H4 (cell line): ENCODE measurements around the gene ALDH3A2. TPM values are rescaled to one million over a fixed set of nuclear protein-coding genes. Genes with fewer than 3 reads are reported as not detected.
"Not testable (repeated sequence)": the region's sequence is repeated elsewhere in the genome, so short reads cannot be mapped to it uniquely, and the experiment has no call there.

Experiments
- DNase-seq: peaks from one replicate; pipeline ENCODE4 v3.0.0-alpha.2; 2015; ENCODE audit warnings: low spot score
- total RNA-seq: library from RNA; depleted of rRNA; stranded (reverse); fragments of >200 nt; shearing (Covaris generic); gene quantifications from 2 replicates; pipeline ENCODE4 v1.2.3, GENCODE V29; 2014

Gene ALDH3A2
- total RNA-seq, 1 experiment from 2014 or later = 158 TPM

DNA sequence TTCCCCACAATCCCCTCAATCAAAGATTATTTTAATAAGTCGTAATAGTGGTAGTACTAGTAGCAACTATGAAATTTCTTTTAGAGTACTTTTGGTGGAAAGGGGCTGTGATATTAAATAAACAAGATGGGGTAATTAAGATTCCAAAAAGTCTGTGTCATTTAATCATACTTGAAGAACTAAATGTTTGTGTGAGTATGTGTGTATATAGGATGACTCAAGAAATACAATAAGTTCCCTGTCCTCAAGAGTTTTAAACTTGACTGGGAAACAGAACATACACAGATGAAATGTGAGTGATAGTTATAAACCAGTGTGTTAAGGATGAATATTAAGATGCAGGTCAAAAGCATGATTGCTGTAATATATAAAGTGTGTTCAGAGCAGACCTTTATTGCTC lies 2.3 kb downstream of the ALDH3A2 start:
- DNase-seq = peak; percentile 26

DNA sequence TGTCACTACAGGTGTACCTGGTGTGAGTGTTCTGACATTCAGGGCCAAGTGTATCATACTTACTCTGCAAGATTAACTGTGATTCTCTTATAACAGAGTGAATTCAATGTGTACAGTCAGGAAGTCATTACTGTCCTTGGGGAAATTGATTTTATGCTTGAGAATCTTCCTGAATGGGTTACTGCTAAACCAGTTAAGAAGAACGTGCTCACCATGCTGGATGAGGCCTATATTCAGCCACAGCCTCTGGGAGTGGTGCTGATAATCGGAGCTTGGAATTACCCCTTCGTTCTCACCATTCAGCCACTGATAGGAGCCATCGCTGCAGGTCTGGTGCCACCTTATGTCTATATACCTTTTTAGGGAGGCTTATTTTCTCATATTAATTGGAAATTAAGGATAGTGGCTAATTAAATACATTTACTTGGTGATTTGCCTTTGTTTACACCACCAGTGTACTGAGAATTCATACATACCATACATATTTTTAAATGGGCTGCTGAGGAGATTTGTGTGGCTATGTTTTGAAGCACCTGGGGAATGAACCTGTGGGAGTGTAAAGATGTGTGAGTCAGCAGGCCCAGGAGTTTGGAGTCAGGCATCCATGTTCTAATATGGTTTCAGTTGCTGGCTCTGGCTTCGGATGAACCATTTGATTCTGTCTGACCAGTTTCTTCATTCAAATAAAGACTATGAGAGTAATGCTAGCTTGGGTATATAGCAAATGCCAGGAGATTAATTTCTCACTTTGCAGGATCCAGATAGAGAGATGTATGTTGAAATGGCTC lies 3.1 kb downstream of the ALDH3A2 start:
- no peak for DNase-seq

DNA sequence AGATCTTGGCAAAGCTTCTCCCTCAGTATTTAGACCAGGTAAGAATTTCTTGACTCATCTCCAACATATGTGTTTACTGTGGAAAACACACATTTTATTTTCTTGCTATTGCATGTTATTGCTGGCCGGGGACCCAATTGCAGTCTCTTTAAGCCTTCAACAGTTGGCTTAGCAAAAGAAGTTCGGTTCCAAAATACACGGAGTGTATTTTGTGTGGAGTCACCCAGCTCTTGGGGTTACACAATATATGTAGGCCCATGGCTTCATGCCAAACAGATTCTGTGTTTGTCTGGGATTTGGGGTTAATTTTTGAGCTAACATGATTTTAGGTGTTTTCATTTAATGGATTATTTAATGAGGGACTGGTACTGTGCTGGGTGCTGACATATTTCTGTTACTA lies 4.0 kb downstream of the ALDH3A2 start:
- no peak for DNase-seq

DNA sequence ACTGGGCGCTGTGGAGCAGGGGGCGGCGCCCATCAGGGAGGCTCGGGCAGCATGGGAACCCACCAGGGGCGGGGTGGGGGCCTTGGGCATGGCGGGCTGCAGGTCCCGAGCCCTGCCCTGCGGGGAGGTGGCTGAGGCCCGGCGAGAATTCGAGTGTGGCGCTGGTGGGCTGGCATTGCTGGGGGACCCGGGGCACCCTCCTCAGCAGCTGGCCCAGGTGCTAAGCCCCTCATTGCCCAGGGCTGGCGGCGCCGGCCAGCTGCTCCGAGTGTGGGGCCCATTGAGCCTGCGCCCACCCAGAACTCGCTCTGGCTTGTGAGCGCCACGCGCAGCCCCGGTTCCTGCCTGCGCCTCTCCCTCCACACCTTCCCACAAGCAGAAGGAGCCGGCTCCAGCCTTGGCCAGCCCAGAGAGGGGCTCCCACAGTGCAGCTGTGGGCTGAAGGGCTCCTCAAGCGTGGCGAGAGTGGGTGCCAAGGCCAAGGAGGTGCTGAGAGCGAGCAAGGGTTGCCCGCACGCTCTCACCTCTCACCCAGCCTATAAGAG lies 5.9 kb downstream of the ALDH3A2 start:
- DNase-seq = no peak

DNA sequence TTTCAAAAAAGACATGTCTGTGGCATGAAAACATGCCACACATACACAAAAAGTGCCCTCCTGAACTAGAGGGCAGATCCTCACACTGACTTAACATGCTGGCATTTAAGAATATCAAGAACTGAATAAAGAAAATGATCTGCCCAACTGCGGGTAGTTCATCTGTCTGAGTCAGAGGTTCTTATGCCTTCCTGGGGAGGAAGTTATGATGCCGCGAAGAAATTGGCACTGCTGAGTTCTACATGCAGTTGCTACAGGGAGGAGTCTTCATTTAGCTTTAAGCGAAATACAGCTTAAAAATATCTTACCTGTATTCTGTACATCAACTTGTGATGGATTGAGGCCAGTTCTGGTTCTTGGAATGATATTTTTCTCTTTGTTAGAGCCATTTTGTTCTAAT lies 6.3 kb downstream of the ALDH3A2 start:
- no peak for DNase-seq

DNA sequence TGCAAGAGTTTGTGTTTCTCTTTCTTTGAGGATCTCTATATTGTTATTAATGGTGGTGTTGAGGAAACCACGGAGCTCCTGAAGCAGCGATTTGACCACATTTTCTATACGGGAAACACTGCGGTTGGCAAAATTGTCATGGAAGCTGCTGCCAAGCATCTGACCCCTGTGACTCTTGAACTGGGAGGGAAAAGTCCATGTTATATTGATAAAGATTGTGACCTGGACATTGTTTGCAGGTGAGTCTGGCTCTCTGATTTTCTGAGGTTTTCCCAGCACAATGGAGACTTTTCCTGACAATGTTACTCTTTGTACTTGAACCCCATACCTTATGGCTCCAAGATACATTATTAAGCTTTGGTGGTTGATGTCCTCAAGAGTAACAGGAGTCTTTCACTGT lies 7.8 kb downstream of the ALDH3A2 start:
- DNase-seq = no peak

DNA sequence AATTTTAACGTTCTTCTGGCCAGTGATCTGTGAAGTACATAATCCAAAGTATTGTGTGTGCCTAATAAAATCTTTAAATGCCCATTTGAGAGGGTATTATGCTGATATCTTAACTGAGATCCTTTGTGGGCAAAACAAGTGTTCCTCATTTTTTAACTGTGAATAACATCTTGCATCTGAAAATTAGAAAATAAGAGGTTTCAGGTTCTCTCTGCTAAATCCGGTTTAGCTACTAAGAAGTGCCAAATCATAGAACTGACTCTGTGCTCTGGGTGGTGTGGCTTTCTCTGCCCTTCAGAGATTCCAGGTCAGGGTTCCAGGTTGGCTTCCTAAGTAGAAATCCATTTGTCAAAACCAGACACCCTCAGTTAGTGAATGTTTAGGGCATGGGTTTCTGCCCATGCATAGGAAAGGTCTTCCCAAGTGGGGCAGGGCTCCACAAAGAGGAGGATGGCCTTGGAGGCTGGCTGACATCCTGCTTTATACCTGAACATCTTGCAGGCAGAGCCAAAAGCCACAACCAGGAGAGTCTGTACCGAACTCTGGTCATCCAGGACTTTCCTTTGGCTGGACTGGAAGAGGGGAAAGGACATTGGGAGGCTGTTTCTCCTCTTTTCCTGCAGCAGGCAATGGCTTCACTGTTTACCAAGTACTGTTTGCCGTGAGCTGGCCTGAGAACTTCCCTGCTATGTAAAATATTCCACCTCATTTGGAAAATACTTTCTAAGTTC lies 8.5 kb downstream of the ALDH3A2 start:
- no peak for DNase-seq

DNA sequence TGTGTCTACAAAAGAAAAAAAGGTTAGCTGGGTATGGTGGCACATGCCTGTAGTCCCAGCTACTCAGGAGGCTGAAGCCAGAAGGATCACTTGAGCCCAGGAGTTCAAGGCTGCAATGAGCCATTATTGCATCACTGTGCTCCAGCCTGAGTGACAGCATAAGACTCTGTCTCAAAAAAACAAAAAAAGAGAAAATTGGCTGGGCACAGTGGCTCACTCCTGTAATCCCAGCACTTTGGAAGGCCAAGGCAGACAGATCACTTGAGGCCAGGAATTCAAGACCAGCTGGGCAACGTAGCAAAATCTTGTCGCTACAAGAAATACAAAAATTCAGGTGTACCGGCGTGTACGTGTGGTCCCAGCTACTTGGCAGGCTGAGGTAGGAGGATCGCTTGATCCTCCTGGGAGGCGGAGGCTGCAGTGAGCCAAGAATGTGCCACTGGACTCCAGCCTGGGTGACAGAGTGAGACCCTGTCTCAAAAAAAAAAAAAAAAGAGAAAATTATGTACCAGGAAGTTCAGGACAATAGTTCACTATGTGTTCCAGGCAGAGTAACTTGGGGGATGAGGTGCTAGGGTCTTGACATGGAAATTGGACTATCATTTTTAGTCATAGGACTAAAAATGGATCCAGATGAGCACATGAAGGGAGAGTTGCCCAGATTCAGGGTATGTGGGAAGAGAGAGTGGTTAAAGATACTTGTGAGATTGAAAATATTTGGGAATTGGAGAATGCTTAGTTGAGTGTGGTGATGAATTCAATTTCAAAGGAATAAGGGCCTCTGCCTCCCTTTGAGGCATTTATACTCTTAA lies 11.0 kb downstream of the ALDH3A2 start:
- DNase-seq = no peak

DNA sequence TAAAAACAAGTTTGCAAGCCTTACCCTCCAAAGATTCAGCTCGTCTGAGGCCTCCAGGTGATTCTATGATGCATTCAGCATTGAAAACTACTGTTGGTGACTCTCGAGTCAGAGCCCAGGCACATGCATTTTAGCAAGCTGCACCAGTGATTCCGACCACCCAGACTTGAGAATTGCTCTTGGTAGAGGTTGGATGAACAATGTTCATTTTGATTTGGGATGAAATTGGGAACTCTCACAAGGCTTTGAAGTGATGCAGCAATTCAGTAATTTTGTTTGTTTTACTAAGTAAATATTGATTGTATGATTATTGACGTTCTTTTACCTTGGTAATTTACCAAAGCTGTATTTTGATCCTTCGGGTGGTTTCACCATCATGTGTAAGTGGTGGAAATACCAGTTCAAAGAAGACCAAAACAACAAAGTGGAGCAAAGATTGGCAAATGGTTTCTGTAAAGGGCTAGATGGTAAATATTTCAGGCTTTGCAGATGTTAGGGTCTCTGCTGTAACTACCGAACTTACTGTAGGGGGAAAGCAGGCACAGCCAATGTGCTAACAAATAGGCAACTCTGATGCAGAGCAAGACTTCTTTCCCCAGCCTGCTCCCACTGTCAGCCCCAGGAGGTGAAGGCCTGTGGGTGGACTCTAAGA lies 11.8 kb downstream of the ALDH3A2 start:
- DNase-seq = no peak

DNA sequence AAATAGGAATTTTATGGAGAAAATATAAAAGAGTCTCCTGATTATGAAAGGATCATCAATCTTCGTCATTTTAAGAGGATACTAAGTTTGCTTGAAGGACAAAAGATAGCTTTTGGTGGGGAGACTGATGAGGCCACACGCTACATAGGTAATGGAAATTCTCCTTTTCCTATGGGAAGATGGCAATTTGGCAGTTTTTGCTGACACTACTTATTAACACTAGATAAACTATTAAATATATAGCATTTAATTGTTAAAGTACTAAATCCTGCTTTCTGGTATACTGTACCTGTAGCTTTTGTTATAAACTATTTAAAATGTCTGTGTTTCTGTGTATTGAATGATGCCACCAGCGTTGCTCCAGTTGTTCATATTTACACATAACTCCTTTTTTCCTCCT lies 12.6 kb downstream of the ALDH3A2 start:
- DNase-seq = no peak

DNA sequence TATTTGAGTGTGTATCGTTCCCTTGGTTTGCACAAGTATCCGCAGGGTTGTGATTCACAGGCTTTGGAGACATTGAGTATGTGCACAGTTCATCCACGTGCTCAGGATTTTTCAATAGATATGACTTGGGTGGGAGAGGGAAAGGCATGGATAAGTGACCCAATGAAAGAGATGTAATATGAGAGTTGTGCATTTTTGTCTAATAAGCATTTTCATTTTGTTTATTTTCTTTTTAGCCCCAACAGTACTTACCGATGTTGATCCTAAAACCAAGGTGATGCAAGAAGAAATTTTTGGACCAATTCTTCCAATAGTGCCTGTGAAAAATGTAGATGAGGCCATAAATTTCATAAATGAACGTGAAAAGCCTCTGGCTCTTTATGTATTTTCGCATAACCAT lies 14.5 kb downstream of the ALDH3A2 start:
- DNase-seq = no peak

DNA sequence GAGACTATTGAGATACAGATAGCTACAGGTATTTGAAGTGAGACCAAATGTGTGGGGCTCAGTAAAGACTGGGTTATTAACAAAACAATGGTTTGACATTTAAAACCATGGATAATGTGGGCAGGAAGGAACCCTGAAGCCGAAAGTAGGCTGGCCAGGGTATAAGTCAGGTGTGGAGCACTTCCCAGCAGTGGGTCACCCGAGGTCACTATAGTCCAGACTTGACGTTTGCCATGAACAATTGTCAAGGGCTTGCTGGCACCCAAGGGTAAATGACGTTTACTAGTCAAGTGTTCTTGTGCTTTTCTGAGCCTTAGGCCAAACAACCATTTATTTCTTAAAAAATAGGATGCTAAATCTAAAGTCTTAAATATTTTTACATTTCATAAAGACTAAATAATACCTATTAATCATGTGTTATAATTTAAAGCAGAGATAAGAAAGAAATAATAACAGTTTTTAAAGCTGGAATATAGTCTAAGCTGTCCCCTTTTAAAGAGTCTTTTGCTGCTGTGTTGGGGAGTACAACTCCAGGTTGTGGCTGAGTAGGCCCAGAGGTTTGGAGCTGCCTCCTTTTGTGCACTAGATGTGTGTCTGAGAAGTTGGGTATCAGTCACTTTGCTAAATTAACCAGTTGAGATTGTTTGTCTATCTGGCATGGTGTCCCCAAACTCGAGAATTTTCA lies 15.7 kb downstream of the ALDH3A2 start:
- no peak for DNase-seq

DNA sequence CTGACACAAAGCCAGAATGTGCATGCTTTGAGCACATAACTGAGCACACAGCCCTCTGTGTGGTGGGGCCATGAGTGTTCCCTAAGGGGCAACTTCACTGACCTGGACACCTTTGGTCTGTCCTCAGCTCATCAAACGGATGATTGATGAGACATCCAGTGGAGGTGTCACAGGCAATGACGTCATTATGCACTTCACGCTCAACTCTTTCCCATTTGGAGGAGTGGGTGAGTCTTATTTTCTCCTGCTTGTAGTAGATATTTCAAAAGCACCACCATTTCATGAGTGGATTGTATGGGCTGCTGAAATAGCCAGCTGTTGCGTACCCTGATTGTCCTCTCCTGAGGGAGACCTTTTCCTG lies 16.2 kb downstream of the ALDH3A2 start:
- DNase-seq = no peak

DNA sequence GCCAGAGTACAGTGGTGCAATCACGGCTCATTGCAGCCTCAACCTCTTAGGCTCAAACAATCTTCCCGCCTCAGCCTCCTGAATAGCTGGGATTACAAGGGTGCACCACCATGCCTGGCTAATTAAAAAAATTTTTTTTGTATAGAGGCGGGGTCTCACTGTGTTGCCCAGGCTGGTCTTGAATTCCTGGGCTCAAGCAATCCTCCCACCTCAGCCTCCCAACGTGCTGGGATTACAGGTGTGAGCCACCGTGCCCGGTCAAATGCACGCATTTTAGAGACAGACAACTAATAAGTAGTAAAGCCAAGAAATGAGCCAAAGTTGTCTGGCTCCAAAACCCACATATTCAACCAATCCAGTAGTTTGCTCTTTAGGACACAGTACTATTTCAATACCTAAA lies 21.1 kb downstream of the ALDH3A2 start:
- not testable (repeated sequence) for DNase-seq

DNA sequence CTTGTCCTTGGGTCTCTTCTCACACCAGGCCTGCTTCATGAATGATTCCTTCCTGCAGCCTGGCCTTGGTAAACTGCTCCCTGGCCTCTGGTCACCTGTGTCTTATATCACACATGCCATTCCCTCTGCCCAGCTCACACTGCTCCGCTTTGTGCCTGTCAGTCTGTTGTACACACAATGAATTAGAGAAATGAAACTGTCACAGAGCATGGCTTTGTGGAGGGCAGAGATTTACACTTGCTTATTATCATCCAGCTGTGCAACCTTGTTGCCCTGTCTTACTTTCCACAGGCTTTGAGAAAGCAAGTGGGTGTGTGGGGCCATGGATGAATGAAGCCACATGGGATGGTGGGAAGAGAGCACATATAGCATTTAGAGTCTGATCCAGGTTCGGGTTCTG lies 22.4 kb downstream of the ALDH3A2 start:
- no peak for DNase-seq

DNA sequence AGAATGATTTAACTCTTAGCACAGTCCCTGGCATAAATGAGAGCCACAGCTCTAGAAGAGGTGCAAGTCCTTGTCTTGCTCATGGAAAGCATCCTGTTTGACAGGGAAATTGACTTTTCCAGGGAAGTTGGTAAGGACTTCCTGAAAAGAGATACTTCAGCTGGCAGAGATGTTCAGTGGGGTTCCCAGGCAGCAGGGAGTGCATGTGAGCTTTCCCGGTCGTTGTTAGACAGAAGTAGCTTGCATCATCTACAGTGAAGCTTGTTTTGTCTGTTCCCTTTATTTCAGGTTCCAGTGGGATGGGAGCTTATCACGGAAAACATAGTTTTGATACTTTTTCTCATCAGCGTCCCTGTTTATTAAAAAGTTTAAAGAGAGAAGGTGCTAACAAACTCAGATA lies 22.9 kb downstream of the ALDH3A2 start:
- no peak for DNase-seq

DNA sequence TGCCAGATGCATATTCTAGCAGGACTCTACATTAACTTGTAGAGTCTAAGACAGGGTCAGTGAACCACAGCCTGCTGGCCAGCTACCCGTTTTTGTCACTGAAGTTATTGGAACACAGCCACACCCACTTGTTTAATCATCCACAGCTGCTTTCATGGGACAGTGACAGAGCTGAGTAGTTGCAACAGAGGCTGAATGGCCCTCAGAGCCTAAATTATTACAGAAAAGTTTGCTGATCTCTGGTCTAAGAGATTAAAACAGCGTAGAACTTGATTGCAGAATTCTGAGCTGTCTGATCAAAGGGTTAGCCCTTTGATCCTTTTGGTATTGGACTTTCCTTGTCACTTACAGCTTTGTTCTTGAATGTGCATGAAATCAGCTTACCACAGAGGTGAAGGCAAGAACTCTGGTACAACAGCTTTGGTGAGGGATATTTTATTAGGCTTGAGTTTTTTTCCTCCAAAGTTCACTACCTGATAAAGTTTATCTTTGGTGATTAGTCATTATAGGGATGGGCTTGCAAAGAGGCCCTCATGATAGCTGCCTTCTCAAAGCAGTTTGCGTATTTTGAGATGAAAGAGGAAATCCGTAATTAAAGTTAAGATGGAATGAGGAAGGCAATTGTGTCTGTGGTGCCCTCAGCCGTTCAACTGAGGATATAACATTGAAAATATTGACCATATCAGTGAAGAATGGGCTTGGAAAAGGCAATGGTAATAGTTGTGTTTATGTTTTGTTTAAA lies 23.6 kb downstream of the ALDH3A2 start:
- no peak for DNase-seq

DNA sequence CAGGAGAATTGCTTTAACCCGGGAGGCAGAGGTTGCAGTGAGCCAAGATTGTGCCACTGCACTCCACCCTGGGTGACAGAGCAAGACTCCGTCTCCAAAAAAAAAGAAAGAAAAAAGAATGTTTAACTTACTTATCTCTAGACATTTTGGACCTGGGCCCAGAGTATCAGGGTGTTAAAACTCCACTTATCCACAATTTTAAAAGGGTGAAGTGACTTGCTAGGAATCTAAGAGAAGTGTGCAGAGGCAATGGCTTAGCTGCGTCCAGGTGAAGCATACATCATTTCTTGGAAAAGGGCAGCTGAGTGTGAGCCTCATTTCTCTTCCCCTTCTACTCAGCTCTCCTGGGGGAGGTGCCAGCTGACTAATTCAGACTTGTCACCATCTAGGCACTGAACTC lies 25.1 kb downstream of the ALDH3A2 start:
- no peak for DNase-seq

DNA sequence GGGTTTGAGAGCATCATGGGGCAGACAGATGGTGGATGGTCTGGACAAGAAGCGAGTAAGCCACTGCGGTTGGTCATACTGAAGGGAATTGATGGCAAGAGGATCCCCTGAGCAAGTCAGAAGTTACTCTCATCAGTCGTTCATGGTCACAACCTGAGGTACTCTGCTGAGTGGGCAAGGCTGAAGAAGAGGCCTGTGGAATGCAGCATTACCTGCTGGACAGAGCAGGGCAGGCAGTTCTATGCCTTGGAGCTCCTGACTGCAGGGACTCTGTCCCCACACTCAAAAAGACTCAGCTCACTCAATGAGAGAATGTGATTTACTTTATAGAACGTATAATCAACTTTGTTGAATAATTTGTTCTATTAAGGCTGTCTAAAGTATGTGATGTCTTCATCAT lies 28.3 kb downstream of the ALDH3A2 start:
- DNase-seq = no peak

DNA sequence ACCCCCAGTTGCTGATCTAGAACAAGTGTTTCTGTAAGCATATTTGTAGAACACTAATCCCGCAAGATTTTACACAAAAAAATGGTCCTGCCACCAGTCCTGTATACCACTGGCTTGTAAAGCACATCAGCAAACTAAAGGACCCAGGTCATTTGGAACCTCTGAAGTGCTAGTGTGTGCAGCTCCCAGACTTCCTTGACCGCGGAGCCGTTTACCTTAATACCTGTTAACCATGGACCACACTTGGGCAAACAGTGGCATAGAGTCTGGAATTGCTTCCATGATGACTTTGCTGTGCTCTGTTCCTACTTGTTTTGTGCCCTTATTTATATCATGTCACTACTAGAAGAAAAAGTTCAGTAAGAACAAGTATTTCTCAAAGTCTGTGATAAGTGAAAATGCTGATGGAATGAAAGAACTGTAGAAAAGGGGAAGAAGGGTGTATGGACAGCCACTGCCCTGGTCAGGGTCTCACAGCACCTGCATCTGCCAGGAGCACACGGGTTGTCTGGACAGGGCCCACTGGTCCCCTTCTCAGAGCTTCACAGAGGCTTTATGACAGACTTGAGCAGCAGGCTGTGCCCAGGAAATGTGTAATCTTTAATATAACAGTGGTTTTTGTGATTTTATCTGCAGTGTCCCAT lies 29.3 kb downstream of the ALDH3A2 start:
- no peak for DNase-seq
